HEK293T (cell line): ENCODE results near the gene BIRC6.
"Not testable (repeated sequence)": the region's sequence is repeated elsewhere in the genome, so short reads cannot be mapped to it uniquely, and the experiment has no call there.

Source experiments
- CTCF ChIA-PET: fragments of 350-600 bp; formaldehyde crosslinking; extraction: SDS; loops from one replicate; lab custom pipeline; 2021; ENCODE audit warnings: antibody characterized with exemption, inconsistent platforms; lab: Yijun Ruan, JAX
- POLR2A ChIA-PET: fragments of 350-600 bp; formaldehyde crosslinking; extraction: SDS; loops from one replicate; lab custom pipeline; 2020; ENCODE audit warnings: antibody characterized with exemption, inconsistent platforms; lab: Yijun Ruan, JAX
- DNase-seq: peaks from one replicate; pipeline ENCODE4 v3.0.0; 2012; ENCODE audit warnings: mixed read lengths; ENCODE audit errors: extremely low spot score
- ARNT ChIP-seq: fragments of 450-650 bp; IDR thresholded peaks from 2 replicates; pipeline ENCODE4 v1.6.1; 2017; ENCODE audit warnings: mild to moderate bottlenecking
- BHLHE40 ChIP-seq: fragments of 450-650 bp; IDR thresholded peaks from 2 replicates; pipeline ENCODE4 v1.6.1; 2016; ENCODE audit warnings: mild to moderate bottlenecking, moderate library complexity, borderline replicate concordance
- CTBP1 ChIP-seq: fragments of 450-650 bp; IDR thresholded peaks from 2 replicates; pipeline ENCODE4 v1.6.1; 2016; ENCODE audit warnings: borderline replicate concordance
- ELF4 ChIP-seq: fragments of 450-650 bp; IDR thresholded peaks from 2 replicates; pipeline ENCODE4 v1.6.1; 2017; ENCODE audit warnings: antibody characterized with exemption
- FOXA1 ChIP-seq: fragments of 450-650 bp; IDR thresholded peaks from 2 replicates; pipeline ENCODE4 v1.6.1; 2016; ENCODE audit warnings: mild to moderate bottlenecking
- FOXK2 ChIP-seq: fragments of 450-650 bp; IDR thresholded peaks from 2 replicates; pipeline ENCODE4 v1.6.1; 2016; ENCODE audit warnings: mild to moderate bottlenecking
- HDGF ChIP-seq: fragments of 450-650 bp; IDR thresholded peaks from 2 replicates; pipeline ENCODE4 v1.6.1; 2017; ENCODE audit warnings: antibody characterized with exemption, borderline replicate concordance
- L3MBTL2 ChIP-seq: fragments of 450-650 bp; conservative IDR thresholded peaks from 2 replicates; pipeline ENCODE4 v1.6.1; 2016; ENCODE audit warnings: mild to moderate bottlenecking
- LEF1 ChIP-seq: fragments of 450-650 bp; IDR thresholded peaks from 2 replicates; pipeline ENCODE4 v1.6.1; 2017; ENCODE audit warnings: mild to moderate bottlenecking, borderline replicate concordance
- NFRKB ChIP-seq: fragments of 450-650 bp; IDR thresholded peaks from 2 replicates; pipeline ENCODE4 v1.6.1; 2016; ENCODE audit warnings: mild to moderate bottlenecking, moderate library complexity
- PKNOX1 ChIP-seq: fragments of 450-650 bp; IDR thresholded peaks from 2 replicates; pipeline ENCODE4 v1.6.1; 2016
- SP1 ChIP-seq: fragments of 450-650 bp; IDR thresholded peaks from 2 replicates; pipeline ENCODE4 v1.6.1; 2017
- SUZ12 ChIP-seq: fragments of 450-650 bp; IDR thresholded peaks from 2 replicates; pipeline ENCODE4 v1.6.1; 2016; ENCODE audit warnings: mild to moderate bottlenecking
- TARDBP ChIP-seq: fragments of 450-650 bp; IDR thresholded peaks from 2 replicates; pipeline ENCODE4 v1.6.1; 2016
- ZNF384 ChIP-seq: fragments of 450-650 bp; IDR thresholded peaks from 2 replicates; pipeline ENCODE4 v1.6.1; 2016

Gene BIRC6

GRCh38 chr2:32356681-32357317 lies at the start of gene BIRC6:
TSS of gene BIRC6 (plus strand) at chr2:32357023. CDS start at chr2:32357162, 139 bp downstream.
- TF ChIP-seq BHLHE40: no peak
- peak; percentile 27; the same call in 1 of the 2 replicates for TF ChIP-seq ELF4
- ChIA-PET CTCF (no interaction called here), POLR2A (interaction anchor here (0.8 kb wide), 3 partner anchors 12 to 79 kb away, joined by 3 to 4 read pairs (median 3); partner anchors contain the start of gene YIPF4)
- peak; percentile 93 for DNase-seq

DNA sequence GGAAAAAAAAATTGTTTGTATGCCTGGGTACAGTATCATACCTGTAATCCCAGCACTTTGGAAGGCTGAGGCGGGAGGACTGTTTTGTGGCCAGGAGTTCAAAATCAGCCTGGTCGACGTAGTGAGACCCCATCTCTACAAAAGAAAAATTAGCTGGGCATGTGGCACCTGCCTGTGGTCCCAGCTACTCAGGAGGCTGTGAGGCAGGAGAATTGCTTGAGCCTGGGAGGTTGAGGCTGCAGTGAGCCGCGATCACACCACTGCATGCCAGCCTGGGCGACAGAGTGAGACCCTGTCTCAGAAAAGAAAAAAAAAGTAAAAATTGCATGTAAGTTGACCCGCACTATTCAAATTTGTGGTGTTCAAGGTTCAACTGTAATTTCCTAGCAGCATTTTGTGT lies 46.2 kb upstream of the BIRC6 start:
- TF ChIP-seq ARNT: no peak
- no peak for TF ChIP-seq FOXA1
- no peak for TF ChIP-seq LEF1
- TF ChIP-seq ELF4: no peak
- TF ChIP-seq L3MBTL2: no peak
- no peak for TF ChIP-seq ZNF384
- no peak for TF ChIP-seq FOXK2
- no peak for TF ChIP-seq PKNOX1
- TF ChIP-seq HDGF: no peak
- no peak for TF ChIP-seq SUZ12
- no peak for TF ChIP-seq TARDBP
- no peak for TF ChIP-seq CTBP1
- no peak for TF ChIP-seq NFRKB
- no peak for TF ChIP-seq SP1
- no peak for TF ChIP-seq BHLHE40
- POLR2A ChIA-PET: no interaction called here
- no peak for DNase-seq
- CTCF ChIA-PET: no interaction called here

- TF ChIP-seq FOXA1 (no peak), CTBP1 (no peak), LEF1 (no peak), ARNT (no peak)
- DNase-seq: no peak
- POLR2A ChIA-PET: no interaction called here
- CTCF ChIA-PET: no interaction called here
Measured at GRCh38 chr2:32314886-32315285, 41.9 kb upstream of the BIRC6 start.

DNA sequence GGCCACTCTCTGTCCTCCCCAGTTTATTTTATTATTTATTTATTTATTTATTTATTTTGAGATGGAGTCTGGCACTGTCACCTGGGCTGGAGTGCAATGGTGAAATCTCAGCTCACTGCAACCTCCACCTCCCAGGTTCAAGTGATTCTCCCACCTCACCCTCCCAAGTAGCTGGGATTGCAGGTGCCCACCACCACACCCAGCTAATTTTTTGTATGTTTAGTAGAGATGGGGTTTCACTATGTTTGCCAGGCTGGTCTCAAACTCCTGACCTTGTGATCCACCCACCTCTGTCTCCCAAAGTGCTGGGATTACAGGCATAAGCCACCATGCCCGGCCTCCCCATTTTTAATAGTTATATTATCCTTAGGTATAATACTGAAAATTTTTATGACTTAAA lies 28.1 kb upstream of the BIRC6 start:
- CTCF ChIA-PET, POLR2A ChIA-PET: not testable (repeated sequence)

DNA sequence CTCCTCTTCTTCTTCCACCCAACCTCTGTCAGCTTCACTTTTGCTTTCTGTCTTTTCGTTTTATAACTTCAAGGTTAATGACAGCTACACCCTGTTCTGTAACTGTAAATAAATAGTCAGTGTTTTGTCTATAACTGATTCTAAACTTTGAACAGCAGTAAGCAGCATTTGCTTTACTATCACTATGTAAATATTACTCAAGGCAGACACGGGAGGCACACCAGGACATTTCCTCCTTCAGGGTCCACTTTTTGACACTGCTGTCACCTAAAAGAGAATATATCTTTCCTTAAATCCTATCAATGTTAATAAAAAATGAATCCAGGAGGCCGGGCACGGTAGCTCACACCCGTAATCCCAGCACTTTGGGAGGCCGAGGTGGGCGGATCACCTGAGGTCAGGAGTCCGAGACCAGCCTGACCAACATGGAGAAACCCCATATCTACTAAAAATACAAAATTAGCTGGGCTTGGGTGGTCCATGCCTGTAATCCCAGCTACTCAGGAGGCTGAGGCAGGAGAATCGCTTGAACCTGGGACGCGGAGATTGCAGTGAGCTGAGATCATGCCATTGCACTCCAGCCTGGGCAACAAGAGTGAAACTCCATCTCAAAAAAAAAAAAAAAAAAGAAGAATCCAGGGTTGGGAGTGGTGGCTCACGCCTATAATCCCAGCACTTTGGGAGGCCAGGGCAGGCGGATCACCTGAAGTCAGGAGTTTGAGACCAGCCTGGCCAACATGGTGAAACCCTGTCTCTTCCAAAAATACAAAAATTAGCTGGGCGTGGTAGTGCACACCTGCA lies 27.4 kb upstream of the BIRC6 start:
- DNase-seq, CTCF ChIA-PET, POLR2A ChIA-PET: not testable (repeated sequence)

More for the DNA sequence above, 28.1 kb upstream of the BIRC6 start:
- DNase-seq: not testable (repeated sequence)

- CTCF ChIA-PET: no interaction called here
- TF ChIP-seq PKNOX1: no peak
- no peak for TF ChIP-seq SP1
- DNase-seq: no peak
- POLR2A ChIA-PET: no interaction called here
Measured at GRCh38 chr2:32330136-32330535, 26.7 kb upstream of the BIRC6 start.

DNA sequence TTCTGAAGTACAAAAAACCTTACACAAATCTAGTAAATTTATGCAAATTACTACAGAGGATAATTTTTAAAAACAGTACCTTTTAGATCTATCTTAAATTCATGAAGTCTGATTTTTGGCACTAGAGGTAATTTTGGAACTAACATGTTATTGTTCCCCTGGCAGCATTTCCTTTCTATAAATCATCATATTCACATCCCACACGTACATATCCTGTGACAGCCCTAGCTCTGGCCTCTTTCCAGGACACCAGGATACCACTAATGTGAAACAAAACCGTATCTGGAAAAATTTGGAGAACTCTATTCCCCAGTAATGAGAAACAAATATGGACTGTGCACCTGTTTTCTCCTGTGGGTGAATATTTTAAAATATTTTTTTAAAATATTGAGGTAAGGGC lies 14.0 kb upstream of the BIRC6 start:
- TF ChIP-seq PKNOX1 (peak; percentile 8; the same call in 1 of the 2 replicates), HDGF (no peak)
- DNase-seq: no peak
- ChIA-PET CTCF (no interaction called here), POLR2A (no interaction called here)

- DNase-seq, CTCF ChIA-PET, POLR2A ChIA-PET: not testable (repeated sequence)
Measured at GRCh38 chr2:32350797-32351196, 6.0 kb upstream of the BIRC6 start.
